Retinal pigment epithelial cell (primary cell): ENCODE measurements around the gene KNL1.

Experiments
- DNase-seq: peaks from one replicate; pipeline ENCODE4 v3.0.0-alpha.2; 2010; ENCODE audit warnings: low read depth
- H3K4me3 ChIP-seq: 2 replicates; pipeline ENCODE4 v1.5.1; 2011; ENCODE audit warnings: mild to moderate bottlenecking, low read length, control low read depth, moderate library complexity
- TF ChIP-seq, protein P1 (sequence below): conservative IDR thresholded peaks from 2 replicates; pipeline ENCODE4 v1.5.1; 2011; ENCODE audit warnings: low read depth, low read length, control low read depth, inconsistent platforms

The KNL1 gene

DNA sequence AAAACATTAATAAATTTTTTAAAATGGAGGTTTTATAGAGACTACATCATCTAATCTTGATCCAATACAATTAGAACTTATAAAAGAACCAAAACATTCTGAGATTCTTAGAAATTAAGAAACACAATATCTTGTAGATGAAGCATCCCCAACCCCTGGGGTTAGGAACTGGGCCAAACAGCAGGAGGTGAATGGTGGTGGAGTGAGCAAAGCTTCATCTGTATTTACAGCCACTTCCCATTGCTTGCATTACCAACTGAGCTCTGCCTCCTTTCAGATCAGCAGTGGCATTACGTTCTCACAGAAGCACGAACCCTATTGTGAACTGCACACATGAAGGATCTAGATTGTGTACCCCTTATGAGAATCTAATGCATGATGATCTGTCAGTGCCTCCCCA, 36.3 kb downstream of the KNL1 start:
- TF ChIP-seq, protein P1, sequence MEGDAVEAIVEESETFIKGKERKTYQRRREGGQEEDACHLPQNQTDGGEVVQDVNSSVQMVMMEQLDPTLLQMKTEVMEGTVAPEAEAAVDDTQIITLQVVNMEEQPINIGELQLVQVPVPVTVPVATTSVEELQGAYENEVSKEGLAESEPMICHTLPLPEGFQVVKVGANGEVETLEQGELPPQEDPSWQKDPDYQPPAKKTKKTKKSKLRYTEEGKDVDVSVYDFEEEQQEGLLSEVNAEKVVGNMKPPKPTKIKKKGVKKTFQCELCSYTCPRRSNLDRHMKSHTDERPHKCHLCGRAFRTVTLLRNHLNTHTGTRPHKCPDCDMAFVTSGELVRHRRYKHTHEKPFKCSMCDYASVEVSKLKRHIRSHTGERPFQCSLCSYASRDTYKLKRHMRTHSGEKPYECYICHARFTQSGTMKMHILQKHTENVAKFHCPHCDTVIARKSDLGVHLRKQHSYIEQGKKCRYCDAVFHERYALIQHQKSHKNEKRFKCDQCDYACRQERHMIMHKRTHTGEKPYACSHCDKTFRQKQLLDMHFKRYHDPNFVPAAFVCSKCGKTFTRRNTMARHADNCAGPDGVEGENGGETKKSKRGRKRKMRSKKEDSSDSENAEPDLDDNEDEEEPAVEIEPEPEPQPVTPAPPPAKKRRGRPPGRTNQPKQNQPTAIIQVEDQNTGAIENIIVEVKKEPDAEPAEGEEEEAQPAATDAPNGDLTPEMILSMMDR = no peak
- no peak overlapping the region for H3K4me3 ChIP-seq
- DNase-seq = no peak

DNA sequence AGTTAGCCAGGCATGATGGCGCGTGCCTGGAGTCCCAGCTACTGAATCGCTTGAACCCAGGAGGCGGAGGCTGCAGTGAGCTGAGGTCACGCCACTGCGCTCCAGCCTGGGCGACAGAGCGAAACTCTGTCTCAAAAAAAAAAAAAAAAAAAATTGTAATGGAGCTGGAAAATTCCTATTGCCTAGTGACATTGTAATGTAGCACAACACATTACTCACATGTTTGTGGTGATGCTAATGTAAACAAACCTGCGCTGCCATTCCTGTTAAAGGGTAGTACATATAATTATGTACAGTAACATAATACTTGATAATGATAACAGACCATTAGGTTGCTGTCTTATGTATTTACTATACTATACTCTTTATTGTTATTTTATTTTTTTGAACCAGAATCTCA, 39.1 kb downstream of the KNL1 start:
- no peak for DNase-seq
- no peak overlapping the region for H3K4me3 ChIP-seq
- TF ChIP-seq, protein P1 = no peak

DNA sequence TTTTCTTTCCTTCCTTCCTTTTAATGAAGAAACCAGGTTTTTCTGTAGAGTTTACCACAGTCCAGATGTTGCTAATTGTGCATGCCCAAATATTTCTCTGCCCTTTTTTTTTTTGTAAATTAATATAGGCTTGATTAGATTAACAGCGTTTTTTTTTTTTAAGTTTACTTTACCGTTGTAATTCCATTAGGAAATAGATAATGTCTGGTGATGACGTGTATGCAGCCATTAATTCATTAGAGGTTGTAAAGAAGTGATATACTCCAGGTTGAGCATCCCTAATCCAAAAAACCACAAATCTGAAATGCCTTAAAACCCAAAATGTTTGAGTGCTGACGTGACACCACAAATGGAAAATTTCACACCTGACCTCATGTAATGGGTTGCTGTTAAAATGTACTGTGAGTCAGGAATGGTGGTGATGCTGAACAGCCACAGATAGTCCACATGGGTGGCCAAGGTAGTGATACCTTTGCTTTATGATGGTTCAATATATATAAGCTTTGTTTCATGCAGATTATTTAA, 43.2 kb downstream of the KNL1 start:
- no peak for DNase-seq
- H3K4me3 ChIP-seq = no peak overlapping the region
- TF ChIP-seq, protein P1 = no peak

DNA sequence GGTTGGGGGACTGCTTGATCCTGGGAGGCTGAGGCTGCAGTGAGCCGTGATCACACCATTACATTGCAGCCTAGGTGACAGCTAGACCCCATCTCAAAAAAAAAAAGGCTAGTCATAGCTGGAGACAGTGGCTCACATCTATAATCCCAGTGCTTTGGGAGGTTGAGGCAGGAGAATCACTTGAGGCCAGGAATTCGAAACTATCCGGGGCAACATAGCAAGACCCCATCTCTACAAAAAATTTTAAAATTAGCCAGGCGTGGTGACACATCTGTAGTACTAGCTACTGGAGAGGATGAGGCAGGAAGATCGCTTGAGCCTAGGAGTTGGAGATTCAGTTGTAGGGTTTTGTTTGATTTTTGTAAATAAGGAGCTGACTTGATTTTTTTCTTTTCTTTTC, 45.6 kb downstream of the KNL1 start:
- TF ChIP-seq, protein P1 = no peak
- H3K4me3 ChIP-seq = no peak overlapping the region
- DNase-seq = no peak

DNA sequence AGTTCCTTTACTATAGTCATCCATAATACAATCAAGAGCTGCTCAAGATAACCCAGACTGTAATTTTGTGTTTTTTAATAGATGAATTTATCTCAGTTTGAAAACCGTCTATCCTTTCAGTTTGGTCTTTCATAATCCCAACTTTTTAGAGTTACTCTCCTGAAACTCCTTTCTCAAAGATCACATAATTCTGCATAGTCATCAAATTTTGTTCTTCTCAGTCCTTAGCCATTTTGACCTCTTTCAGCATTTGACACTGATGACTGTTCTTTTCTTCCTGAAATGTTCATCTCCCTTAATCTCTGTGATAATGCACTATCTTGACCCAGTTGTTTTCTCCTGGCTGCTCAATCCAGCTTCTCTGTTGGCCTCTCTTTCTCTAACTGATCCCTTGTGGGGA, 53.5 kb downstream of the KNL1 start:
- DNase-seq = no peak
- TF ChIP-seq, protein P1 = no peak

DNA sequence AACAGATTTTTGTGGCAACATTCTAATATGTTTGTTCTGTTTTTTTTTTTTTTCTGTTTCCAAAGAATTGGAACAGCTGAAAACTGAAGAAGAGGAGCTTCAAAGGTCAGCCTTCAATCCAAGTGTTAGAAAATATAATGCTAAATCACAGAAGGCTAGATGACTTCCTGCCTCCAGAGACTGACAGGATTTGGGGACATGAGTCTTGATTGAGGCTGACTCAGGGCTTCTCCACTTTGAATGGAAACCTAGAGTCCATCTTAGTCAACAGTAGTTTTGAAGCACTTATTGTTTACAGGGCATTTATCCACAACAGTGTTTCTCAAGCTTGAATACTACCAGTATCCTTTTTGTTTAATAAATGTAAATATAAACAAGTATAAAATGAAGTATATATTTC, 56.4 kb downstream of the KNL1 start:
- DNase-seq = no peak
- TF ChIP-seq, protein P1 = no peak
- no peak overlapping the region for H3K4me3 ChIP-seq

More for the DNA sequence above, 53.5 kb downstream of the KNL1 start:
- H3K4me3 ChIP-seq = no peak overlapping the region

DNA sequence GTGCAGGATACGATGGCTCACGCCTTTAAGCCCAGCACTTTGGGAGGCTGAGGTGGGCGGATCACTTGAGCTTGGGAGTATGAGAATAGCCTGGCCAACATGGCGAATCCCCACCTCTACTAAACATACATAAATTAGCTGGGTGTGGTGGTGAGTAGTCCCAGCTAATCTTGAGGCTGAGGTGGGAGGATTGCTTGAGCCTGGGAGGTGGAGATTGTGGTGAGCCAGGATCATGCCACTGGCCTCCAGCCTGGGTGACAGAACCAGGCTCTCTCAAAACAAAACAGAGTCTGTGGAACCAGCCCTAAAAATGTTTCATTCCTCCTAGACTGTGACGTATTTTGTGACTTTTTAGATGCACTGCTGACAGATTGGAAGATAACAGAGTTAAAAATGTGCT, 66.6 kb downstream of the KNL1 start:
- DNase-seq = no peak
- H3K4me3 ChIP-seq = no peak overlapping the region
- TF ChIP-seq, protein P1 = no peak
